ENCODE results near the gene FAM170B. TPM values are rescaled to one million over a fixed set of nuclear protein-coding genes. Genes with fewer than 3 reads are reported as not detected.

The FAM170B gene
- total RNA-seq, 1 donor from 2014 or later = not detected

GRCh38 chr10:49103761-49104160 is 30.1 kb downstream of the FAM170B start:
- DNase-seq = no peak

- DNase-seq = no peak
Observed at GRCh38 chr10:49099046-49099445, 34.8 kb downstream of the FAM170B start.

GRCh38 chr10:49096890-49097445 is 36.9 kb downstream of the FAM170B start:
- DNase-seq = no peak

GRCh38 chr10:49094646-49095045 is 39.2 kb downstream of the FAM170B start:
- no peak for DNase-seq

- no peak for DNase-seq
Observed at GRCh38 chr10:49093922-49094321, 39.9 kb downstream of the FAM170B start.

- no peak for DNase-seq
Observed at GRCh38 chr10:49092477-49092876, 41.3 kb downstream of the FAM170B start.

- no peak for DNase-seq
Observed at GRCh38 chr10:49091450-49092210, 42.2 kb downstream of the FAM170B start.

- DNase-seq = no peak
Observed at GRCh38 chr10:49090696-49091380, 43.0 kb downstream of the FAM170B start.

- no peak for DNase-seq
Observed at GRCh38 chr10:49090189-49090575, 43.6 kb downstream of the FAM170B start.

- DNase-seq = no peak
Observed at GRCh38 chr10:49089557-49090188, 44.1 kb downstream of the FAM170B start.

GRCh38 chr10:49089152-49089551 is 44.7 kb downstream of the FAM170B start:
- DNase-seq = no peak

- no peak for DNase-seq
Observed at GRCh38 chr10:49086889-49087288, 46.9 kb downstream of the FAM170B start.

- no peak for DNase-seq
Observed at GRCh38 chr10:49083261-49083660, 50.6 kb downstream of the FAM170B start.

GRCh38 chr10:49082766-49083165 is 51.1 kb downstream of the FAM170B start:
- no peak for DNase-seq

GRCh38 chr10:49081547-49082275 is 52.1 kb downstream of the FAM170B start:
- no peak for DNase-seq

Other genes starting within 250 kb of the FAM170B start
- gene LRRC18, start 194.2 kb downstream of the FAM170B start, total RNA-seq = not detected
- gene VSTM4, start 18.5 kb downstream of the FAM170B start, total RNA-seq = 2.3 TPM
- 1.7 TPM for gene TMEM273, start 54.4 kb upstream of the FAM170B start, total RNA-seq
- gene C10orf71, start 165.1 kb upstream of the FAM170B start, total RNA-seq = not detected